Naive thymus-derived CD4-positive, alpha-beta T cell (primary cell): ENCODE measurements around the gene NPHP1. TPM values are rescaled to one million over a fixed set of nuclear protein-coding genes. Genes with fewer than 3 reads are reported as not detected.
"Not testable (repeated sequence)": the region's sequence is repeated elsewhere in the genome, so short reads cannot be mapped to it uniquely, and the experiment has no call there.

Experiments used
- ATAC-seq: fragments of 150-1000 bp; cut with Tn5 transposase; 2 replicates; pipeline ENCODE4 v1.10.0; 2021; ENCODE audit warnings: mild to moderate bottlenecking, moderate library complexity
- CTCF ChIA-PET: fragments of 350-600 bp; sonication (Branson Sonifier 250); formaldehyde crosslinking; loops from one replicate; lab custom pipeline; 2021; ENCODE audit warnings: antibody characterized with exemption; lab: Charles Lee
- POLR2A ChIA-PET: fragments of 350-600 bp; sonication (Branson Sonifier 250); formaldehyde crosslinking; loops from one replicate; lab custom pipeline; 2021; ENCODE audit warnings: antibody characterized with exemption, inconsistent platforms; lab: Charles Lee
- DNase-seq, 9 donors: peaks; one replicate each; pipeline versions ENCODE4 v3.0.0 to v3.0.0-alpha.2; 2020 to 2022; ENCODE audit warnings: mixed read lengths in 1 of 9
- H3K27ac ChIP-seq: one replicate; pipeline ENCODE4 v1.7.0; 2013; ENCODE audit warnings: mild to moderate bottlenecking, low read depth, low read length, moderate library complexity
- H3K27me3 ChIP-seq, 2 donors: one replicate each; pipeline ENCODE4 v1.7.0; 2013; ENCODE audit warnings: low read length in 2 of 2, mild to moderate bottlenecking in 2 of 2, moderate library complexity in 2 of 2; ENCODE audit not compliant: control insufficient read depth in 2 of 2, insufficient read depth in 2 of 2
- H3K36me3 ChIP-seq, 3 experiments: 1 replicate in 2 of 3; 2 replicates in 1 of 3; pipeline ENCODE4 v1.7.0; 2013; ENCODE audit warnings: low read length in 3 of 3, mild to moderate bottlenecking in 3 of 3, moderate library complexity in 1 of 3; ENCODE audit not compliant: insufficient read depth in 3 of 3, control insufficient read depth in 2 of 3
- H3K4me1 ChIP-seq, 2 donors: one replicate each; pipeline ENCODE4 v1.7.0; 2013; ENCODE audit warnings: low read length in 2 of 2, mild to moderate bottlenecking in 2 of 2, moderate library complexity in 1 of 2; ENCODE audit not compliant: control insufficient read depth in 2 of 2, insufficient read depth in 2 of 2
- H3K4me3 ChIP-seq: 2 replicates; pipeline ENCODE4 v1.7.0; 2013; ENCODE audit warnings: mild to moderate bottlenecking, low read length
- H3K9me3 ChIP-seq, 3 experiments: 1 replicate in 2 of 3; 2 replicates in 1 of 3; pipeline ENCODE4 v1.7.0; 2013; ENCODE audit warnings: low read length in 3 of 3; ENCODE audit not compliant: control insufficient read depth in 2 of 3
- H3K27ac Mint-ChIP-seq, 9 donors: one replicate each; pipeline ENCODE4 v1.8.0; 2020 to 2022; ENCODE audit warnings: mixed read lengths in 9 of 9, mild to moderate bottlenecking in 8 of 9, moderate library complexity in 5 of 9, inconsistent platforms in 2 of 9
- H3K27me3 Mint-ChIP-seq, 5 donors: one replicate each; pipeline ENCODE4 v1.8.0; 2021 to 2022; ENCODE audit warnings: mixed read lengths in 5 of 5, mild to moderate bottlenecking in 1 of 5
- H3K36me3 Mint-ChIP-seq, 5 donors: one replicate each; pipeline ENCODE4 v1.8.0; 2020 to 2022; ENCODE audit warnings: mixed read lengths in 5 of 5, mild to moderate bottlenecking in 3 of 5, inconsistent platforms in 1 of 5
- H3K4me1 Mint-ChIP-seq, 7 donors: one replicate each; pipeline ENCODE4 v1.8.0; 2020 to 2022; ENCODE audit warnings: mixed read lengths in 7 of 7, mild to moderate bottlenecking in 3 of 7, inconsistent platforms in 1 of 7
- H3K4me3 Mint-ChIP-seq, 10 donors: one replicate each; pipeline ENCODE4 v1.8.0; 2020 to 2022; ENCODE audit warnings: mild to moderate bottlenecking in 10 of 10, mixed read lengths in 10 of 10, moderate library complexity in 6 of 10, inconsistent platforms in 2 of 10
- H3K9me3 Mint-ChIP-seq, 11 donors: one replicate each; pipeline ENCODE4 v1.8.0; 2020 to 2022; ENCODE audit warnings: mixed read lengths in 11 of 11, mild to moderate bottlenecking in 4 of 11, inconsistent platforms in 1 of 11, moderate library complexity in 1 of 11
- intact Hi-C, 2 donors: fragments of 100-400 bp; cut with micrococcal nuclease; formaldehyde crosslinking; loops; one replicate each; pipeline ENCODE4 v1.15.1; 2023
- polyA plus RNA-seq, 2 donors: library from polyadenylated mRNA; unstranded; fragments of 300-500 nt; fragmentation: Illumina TruSeq; gene quantifications; one replicate each; pipeline ENCODE4 v1.2.3, GENCODE V29; 2021
- total RNA-seq, 6 experiments: library from RNA in 5 of 6; stranded (reverse) in 5 of 6; gene quantifications; 1 replicate in 5 of 6; 2 replicates in 1 of 6; pipeline ENCODE4 v1.2.3 and lab custom pipeline; 2021 to 2026

The NPHP1 gene
- total and polyA plus RNA-seq, 7 experiments from 2014 or later = 0.11 to 0.64 (median 0.47) TPM; not detected in 1

- H3K36me3 Mint-ChIP-seq = peaks cover 0 to 8% (median 0%) of the 10 kb centered on the region in 5 donors
- H3K27ac Mint-ChIP-seq = no peak overlapping the region
- ATAC-seq (no peak), DNase-seq (no peak)
- ChIA-PET CTCF (no interaction called here), POLR2A (no interaction called here)
- Histone ChIP-seq H3K4me3 (no peak overlapping the region), H3K9me3 (no peaks in the 10 kb centered on the region), H3K4me1 (no peaks in the 10 kb centered on the region), H3K27me3 (no peaks in the 10 kb centered on the region), H3K27ac (no peak overlapping the region), H3K36me3 (no peaks in the 10 kb centered on the region)
- intact Hi-C loops = no loop called here
- H3K27me3 Mint-ChIP-seq = peaks cover 62 to 72% (median 64%) of the 10 kb centered on the region in 5 donors
- H3K4me1 Mint-ChIP-seq = peaks cover 0 to 20% (median 0%) of the 10 kb centered on the region in 7 donors
- peaks cover 0 to 23% (median 7%) of the 10 kb centered on the region in 11 donors for H3K9me3 Mint-ChIP-seq
- peak overlapping the region in 2 of 10 donors; percentile 11 to 12 for H3K4me3 Mint-ChIP-seq
Observed at GRCh38 chr2:110114831-110115255, 90.0 kb downstream of the NPHP1 start.

GRCh38 chr2:110113961-110114591 is 90.7 kb downstream of the NPHP1 start:
- Histone ChIP-seq H3K27ac (no peak overlapping the region), H3K36me3 (no peaks in the 10 kb centered on the region), H3K4me1 (no peaks in the 10 kb centered on the region), H3K27me3 (no peaks in the 10 kb centered on the region), H3K4me3 (no peak overlapping the region), H3K9me3 (no peaks in the 10 kb centered on the region)
- H3K27me3 Mint-ChIP-seq = peaks cover 60 to 71% (median 67%) of the 10 kb centered on the region in 5 donors
- ChIA-PET POLR2A (no interaction called here), CTCF (no interaction called here)
- peaks cover 0 to 24% (median 7%) of the 10 kb centered on the region in 11 donors for H3K9me3 Mint-ChIP-seq
- no peak for ATAC-seq
- DNase-seq = no peak
- H3K4me3 Mint-ChIP-seq = no peak overlapping the region
- H3K4me1 Mint-ChIP-seq = peaks cover 0 to 23% (median 0%) of the 10 kb centered on the region in 7 donors
- peaks cover 0 to 8% (median 0%) of the 10 kb centered on the region in 5 donors for H3K36me3 Mint-ChIP-seq
- intact Hi-C loops = no loop called here
- H3K27ac Mint-ChIP-seq = no peak overlapping the region

- H3K4me3 ChIP-seq, POLR2A ChIA-PET: not testable (repeated sequence)
- CTCF ChIA-PET = interaction anchor here (0.7 kb wide), 1 partner anchor 96 kb away, joined by 3 read pairs; the partner anchor contains the start of gene NPHP1
Observed at GRCh38 chr2:110108291-110108690, 96.5 kb downstream of the NPHP1 start.

GRCh38 chr2:110107092-110108079 is 97.4 kb downstream of the NPHP1 start:
- Histone ChIP-seq H3K4me3 (no peak overlapping the region), H3K36me3 (no peaks in the 10 kb centered on the region), H3K27me3 (peaks cover 0 to 4% of the 10 kb centered on the region in 2 donors), H3K27ac (no peak overlapping the region), H3K9me3 (no peaks in the 10 kb centered on the region), H3K4me1 (no peaks in the 10 kb centered on the region)
- H3K4me3 Mint-ChIP-seq = no peak overlapping the region
- ChIA-PET POLR2A (no interaction called here), CTCF (no interaction called here)
- intact Hi-C loops = no loop called here
- no peak overlapping the region for H3K27ac Mint-ChIP-seq
- DNase-seq = no peak
- H3K27me3 Mint-ChIP-seq = peaks cover 53 to 81% (median 63%) of the 10 kb centered on the region in 5 donors
- H3K4me1 Mint-ChIP-seq = peaks cover 0 to 16% (median 0%) of the 10 kb centered on the region in 7 donors
- peaks cover 0 to 23% (median 7%) of the 10 kb centered on the region in 11 donors for H3K9me3 Mint-ChIP-seq
- H3K36me3 Mint-ChIP-seq = peaks cover 0 to 11% (median 3%) of the 10 kb centered on the region in 5 donors
- ATAC-seq = no peak

More at GRCh38 chr2:110108291-110108690, 96.5 kb downstream of the NPHP1 start:
- H3K4me3 Mint-ChIP-seq, DNase-seq, ATAC-seq, H3K27me3 ChIP-seq, intact Hi-C loops, H3K27ac Mint-ChIP-seq, H3K4me1 ChIP-seq, H3K27ac ChIP-seq, H3K36me3 ChIP-seq, H3K9me3 ChIP-seq: not testable (repeated sequence)
- H3K9me3 Mint-ChIP-seq = peaks cover 0 to 27% (median 7%) of the 10 kb centered on the region in 11 donors
- H3K36me3 Mint-ChIP-seq = peaks cover 0 to 11% (median 3%) of the 10 kb centered on the region in 5 donors
- H3K4me1 Mint-ChIP-seq = peaks cover 0 to 17% (median 0%) of the 10 kb centered on the region in 7 donors
- peaks cover 56 to 81% (median 62%) of the 10 kb centered on the region in 5 donors for H3K27me3 Mint-ChIP-seq

GRCh38 chr2:110106642-110107041 is 98.2 kb downstream of the NPHP1 start:
- CTCF ChIA-PET = no interaction called here
- DNase-seq (no peak), ATAC-seq (no peak)
- no peak overlapping the region for H3K4me3 Mint-ChIP-seq
- peaks cover 0 to 4% of the 10 kb centered on the region in 2 donors for H3K27me3 ChIP-seq
- H3K36me3 ChIP-seq = no peaks in the 10 kb centered on the region
- POLR2A ChIA-PET = no interaction called here
- peaks cover 0 to 8% (median 3%) of the 10 kb centered on the region in 5 donors for H3K36me3 Mint-ChIP-seq
- H3K27me3 Mint-ChIP-seq = peaks cover 47 to 84% (median 66%) of the 10 kb centered on the region in 5 donors
- no peak overlapping the region for H3K27ac ChIP-seq
- intact Hi-C loops = no loop called here
- peaks cover 0 to 16% (median 0%) of the 10 kb centered on the region in 7 donors for H3K4me1 Mint-ChIP-seq
- no peak overlapping the region for H3K4me3 ChIP-seq
- no peaks in the 10 kb centered on the region for H3K4me1 ChIP-seq
- peaks cover 0 to 16% (median 6%) of the 10 kb centered on the region in 11 donors for H3K9me3 Mint-ChIP-seq
- no peak overlapping the region for H3K27ac Mint-ChIP-seq
- H3K9me3 ChIP-seq = no peaks in the 10 kb centered on the region

- Histone ChIP-seq H3K4me1 (no peaks in the 10 kb centered on the region), H3K36me3 (no peaks in the 10 kb centered on the region), H3K9me3 (no peaks in the 10 kb centered on the region), H3K27ac (no peak overlapping the region), H3K27me3 (peaks cover 0 to 4% of the 10 kb centered on the region in 2 donors), H3K4me3 (no peak overlapping the region)
- CTCF ChIA-PET = no interaction called here
- Mint-ChIP-seq H3K27ac (no peak overlapping the region), H3K4me1 (peaks cover 0 to 23% (median 3%) of the 10 kb centered on the region in 7 donors), H3K27me3 (peaks cover 43 to 82% (median 65%) of the 10 kb centered on the region in 5 donors), H3K4me3 (peak overlapping the region in 1 of 10 donors; percentile 31), H3K9me3 (peaks cover 0 to 15% (median 6%) of the 10 kb centered on the region in 11 donors), H3K36me3 (peaks cover 0 to 8% (median 3%) of the 10 kb centered on the region in 5 donors)
- POLR2A ChIA-PET = no interaction called here
- intact Hi-C loops = no loop called here
- no peak for DNase-seq
- ATAC-seq = no peak
Observed at GRCh38 chr2:110105608-110106467, 99.0 kb downstream of the NPHP1 start.
